GM18505 (cell line): ENCODE results near the gene CFAP99.

Experiments
- ATAC-seq: cut with Tn5 transposase; IDR thresholded peaks from one replicate; pipeline ENCODE4 v1.9.1; 2021; ENCODE audit not compliant: unreplicated experiment
- POLR2A ChIP-seq: IDR thresholded peaks from 4 replicates; pipeline ENCODE4 v1.6.1; 2011; ENCODE audit warnings: borderline replicate concordance; ENCODE audit not compliant: insufficient read depth, insufficient read length; ENCODE audit errors: extremely low read depth

Gene CFAP99

GRCh38 chr4:2446656-2447564 lies 28.2 kb downstream of the CFAP99 start:
- TF ChIP-seq POLR2A: no peak
- ATAC-seq: no peak

GRCh38 chr4:2448589-2448988 lies 29.8 kb downstream of the CFAP99 start:
- TF ChIP-seq POLR2A: no peak
- ATAC-seq: no peak

GRCh38 chr4:2449051-2449450 lies 30.3 kb downstream of the CFAP99 start:
- no peak for ATAC-seq
- no peak for TF ChIP-seq POLR2A

GRCh38 chr4:2449511-2450392 lies 31.0 kb downstream of the CFAP99 start:
- no peak for ATAC-seq
- no peak for TF ChIP-seq POLR2A

GRCh38 chr4:2450394-2451035 lies 31.8 kb downstream of the CFAP99 start:
- no peak for TF ChIP-seq POLR2A
- no peak for ATAC-seq

- no peak for ATAC-seq
- TF ChIP-seq POLR2A: no peak
These were observed 32.3 kb downstream of the CFAP99 start for GRCh38 chr4:2451036-2451520.

DNA sequence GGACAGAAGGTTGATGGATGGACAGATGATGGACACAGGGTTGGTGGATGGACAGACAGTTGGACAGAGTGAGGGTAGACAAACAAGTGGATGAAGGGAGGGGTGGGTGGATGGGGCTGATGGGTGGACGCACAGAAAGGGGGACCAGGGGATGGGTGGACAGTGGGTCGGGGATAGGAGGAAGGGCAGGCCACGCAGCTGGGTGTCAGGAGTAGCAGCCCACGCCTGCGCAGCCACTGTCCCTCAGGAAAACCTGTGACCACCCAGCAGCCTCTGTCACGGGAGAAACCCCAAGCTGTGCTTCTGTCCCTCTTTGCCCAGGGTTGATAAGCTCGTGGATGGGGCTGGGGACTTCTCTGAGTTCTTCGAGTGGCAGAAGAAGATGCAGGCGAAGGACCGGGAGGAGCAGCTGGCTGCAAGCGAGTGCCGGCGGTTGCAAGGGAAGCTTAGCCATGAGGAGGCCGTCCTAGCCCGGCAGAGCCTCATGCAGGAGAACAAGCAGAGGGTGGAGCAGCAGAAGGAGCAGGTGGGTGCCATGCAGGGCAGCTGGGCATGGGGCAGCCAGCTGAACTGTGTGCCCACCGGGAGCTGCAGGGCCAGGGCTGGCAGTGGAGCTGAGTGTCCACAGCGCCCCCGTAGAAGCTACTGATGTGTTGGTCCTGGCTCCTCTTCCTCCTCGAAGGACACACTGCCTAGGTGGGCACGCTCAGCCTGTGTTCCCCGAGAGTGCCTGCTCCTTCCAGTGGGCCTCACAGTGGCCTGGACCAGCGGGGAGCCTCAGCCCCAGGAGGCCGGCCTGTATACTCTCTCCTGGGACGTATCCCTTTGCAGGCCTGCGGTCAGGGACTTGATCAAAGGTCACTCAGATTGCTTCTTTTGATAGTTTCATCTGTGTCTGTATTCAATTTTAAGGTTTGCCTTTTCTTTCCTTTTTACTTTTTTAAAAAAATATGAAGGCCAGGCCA lies 33.3 kb downstream of the CFAP99 start:
- ATAC-seq: no peak
- TF ChIP-seq POLR2A: no peak

GRCh38 chr4:2457481-2458295 lies 38.9 kb downstream of the CFAP99 start:
- TF ChIP-seq POLR2A: no peak
- ATAC-seq: no peak

GRCh38 chr4:2458546-2459491 lies 40.1 kb downstream of the CFAP99 start:
- ATAC-seq: no peak
- TF ChIP-seq POLR2A: no peak

DNA sequence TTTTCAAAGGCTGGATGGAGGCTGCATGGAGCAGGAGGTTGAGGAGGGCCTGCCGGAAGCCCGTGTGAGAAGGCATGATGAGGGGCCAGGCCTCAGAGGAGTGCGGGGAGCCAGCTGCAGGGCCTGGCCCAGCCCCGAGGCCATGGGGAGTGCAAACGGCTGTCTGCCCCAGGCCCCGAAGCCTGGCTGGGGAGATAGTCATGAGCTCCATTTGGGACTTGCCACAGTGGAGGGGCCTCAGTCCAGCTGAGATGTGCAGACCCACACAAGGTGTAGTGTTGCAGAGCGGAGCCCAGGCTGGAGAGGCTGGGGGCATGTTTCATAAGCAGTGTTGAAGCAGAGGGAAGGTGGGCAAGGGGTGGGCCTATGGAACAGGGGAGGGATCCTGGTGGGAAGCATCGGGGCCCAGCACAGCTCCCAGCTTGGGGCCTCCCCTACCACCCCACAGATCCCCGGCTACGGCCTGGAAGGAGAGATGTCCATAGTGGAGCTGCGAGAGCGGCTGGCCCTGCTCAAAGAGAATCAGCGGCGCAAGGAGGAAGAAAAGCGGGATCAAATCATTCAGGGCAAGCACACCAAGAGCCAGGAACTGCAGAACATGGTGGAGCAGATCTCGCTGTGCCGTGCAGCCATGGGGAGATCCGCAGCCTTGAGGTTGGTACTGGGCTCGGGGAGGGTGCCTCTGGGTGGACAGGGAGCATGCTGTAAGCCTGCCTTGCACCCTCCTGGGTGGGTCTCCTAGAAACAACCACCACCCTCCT lies 41.0 kb downstream of the CFAP99 start:
- no peak for ATAC-seq
- no peak for TF ChIP-seq POLR2A
